ENCODE results near the gene NYNRIN.
"Not testable (repeated sequence)": the region's sequence is repeated elsewhere in the genome, so short reads cannot be mapped to it uniquely, and the experiment has no call there.

NYNRIN gene

DNA sequence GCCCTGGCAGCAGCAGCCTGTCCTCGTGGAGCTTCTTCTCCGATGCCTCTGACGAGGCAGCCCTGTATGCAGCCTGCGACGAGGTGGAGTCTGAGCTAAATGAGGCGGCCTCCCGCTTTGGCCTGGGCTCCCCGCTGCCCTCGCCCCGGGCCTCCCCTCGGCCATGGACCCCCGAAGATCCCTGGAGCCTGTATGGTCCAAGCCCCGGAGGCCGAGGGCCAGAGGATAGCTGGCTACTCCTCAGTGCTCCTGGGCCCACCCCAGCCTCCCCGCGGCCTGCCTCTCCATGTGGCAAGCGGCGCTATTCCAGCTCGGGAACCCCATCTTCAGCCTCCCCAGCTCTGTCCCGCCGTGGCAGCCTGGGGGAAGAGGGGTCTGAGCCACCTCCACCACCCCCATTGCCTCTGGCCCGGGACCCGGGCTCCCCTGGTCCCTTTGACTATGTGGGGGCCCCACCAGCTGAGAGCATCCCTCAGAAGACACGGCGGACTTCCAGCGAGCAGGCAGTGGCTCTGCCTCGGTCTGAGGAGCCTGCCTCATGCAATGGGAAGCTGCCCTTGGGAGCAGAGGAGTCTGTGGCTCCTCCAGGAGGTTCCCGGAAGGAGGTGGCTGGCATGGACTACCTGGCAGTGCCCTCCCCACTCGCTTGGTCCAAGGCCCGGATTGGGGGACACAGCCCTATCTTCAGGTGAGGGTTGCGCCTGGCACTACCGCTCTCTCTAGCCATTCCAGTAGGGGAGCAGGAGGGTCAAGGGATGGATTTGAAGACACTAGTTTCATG is 28.7 kb upstream of the NYNRIN start:
- no peak for DNase-seq

DNA sequence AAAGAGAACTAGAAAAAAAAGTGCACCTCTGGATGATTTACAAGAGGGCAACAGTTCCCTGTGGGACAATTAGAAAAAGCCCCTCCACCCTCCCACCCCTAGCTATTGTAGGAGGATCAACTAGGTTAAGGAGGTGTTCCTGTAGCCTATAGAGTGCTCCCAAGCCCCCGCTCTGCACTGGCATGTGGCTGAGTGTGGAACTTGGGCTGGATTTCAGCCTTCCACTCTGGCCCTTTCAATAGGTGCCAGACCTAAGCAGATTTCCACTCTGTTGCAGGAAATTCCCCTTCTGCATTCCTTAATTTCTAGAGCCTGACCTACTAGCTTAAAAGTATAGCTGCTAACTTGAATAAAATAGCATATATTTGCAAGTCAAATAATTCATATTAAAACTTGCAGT is 28.1 kb upstream of the NYNRIN start:
- DNase-seq: no peak

DNA sequence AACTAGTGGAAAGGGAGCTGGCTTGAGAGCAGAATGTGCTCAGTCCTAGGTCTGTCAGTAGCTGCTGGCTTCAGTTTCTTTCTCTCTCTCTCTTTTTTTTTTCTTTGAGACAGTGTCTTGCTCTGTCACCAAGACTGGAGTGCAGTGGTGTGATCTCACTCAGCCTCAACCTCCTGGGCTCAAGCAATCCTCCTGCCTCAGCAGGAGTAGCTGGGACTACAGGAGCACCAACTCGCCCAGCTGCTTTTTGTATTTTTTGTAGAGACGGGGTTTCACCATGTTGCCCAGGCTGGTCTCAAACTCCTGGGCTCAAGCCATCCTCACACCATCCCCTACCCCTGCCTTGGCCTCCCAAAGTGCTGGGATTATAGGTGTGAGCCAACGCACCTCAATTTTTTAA is 27.2 kb upstream of the NYNRIN start:
- not testable (repeated sequence) for DNase-seq

DNA sequence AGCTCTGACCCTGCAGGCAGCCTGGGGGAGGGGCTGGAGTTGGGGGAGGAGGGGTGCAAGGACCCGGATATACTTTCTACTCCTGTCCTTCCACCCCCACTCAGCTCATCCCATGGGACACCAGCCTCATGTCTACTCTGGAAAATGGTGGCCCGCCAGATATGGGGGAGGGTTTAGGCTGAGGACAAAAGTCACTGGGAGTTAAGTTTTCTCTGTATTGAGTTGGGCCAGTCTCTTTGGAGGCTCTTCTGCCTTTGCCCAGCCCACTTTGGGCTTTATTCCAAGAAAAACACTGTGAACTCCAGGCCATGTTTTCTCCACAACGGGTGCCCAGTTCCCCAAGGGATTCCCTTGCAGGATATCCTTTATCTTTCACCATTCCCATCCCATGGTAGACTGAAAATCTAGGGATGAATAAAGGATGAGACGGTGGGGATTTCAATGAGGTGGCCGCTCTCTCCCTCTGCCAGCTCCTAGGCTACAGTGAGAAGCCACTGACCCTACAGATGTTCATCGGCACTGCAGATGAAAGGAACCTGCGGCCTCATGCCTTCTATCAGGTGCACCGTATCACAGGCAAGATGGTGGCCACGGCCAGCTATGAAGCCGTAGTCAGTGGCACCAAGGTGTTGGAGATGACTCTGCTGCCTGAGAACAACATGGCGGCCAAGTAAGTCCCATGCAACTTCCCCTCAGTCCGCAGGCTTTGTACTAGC is 25.9 kb upstream of the NYNRIN start:
- no peak for DNase-seq

DNA sequence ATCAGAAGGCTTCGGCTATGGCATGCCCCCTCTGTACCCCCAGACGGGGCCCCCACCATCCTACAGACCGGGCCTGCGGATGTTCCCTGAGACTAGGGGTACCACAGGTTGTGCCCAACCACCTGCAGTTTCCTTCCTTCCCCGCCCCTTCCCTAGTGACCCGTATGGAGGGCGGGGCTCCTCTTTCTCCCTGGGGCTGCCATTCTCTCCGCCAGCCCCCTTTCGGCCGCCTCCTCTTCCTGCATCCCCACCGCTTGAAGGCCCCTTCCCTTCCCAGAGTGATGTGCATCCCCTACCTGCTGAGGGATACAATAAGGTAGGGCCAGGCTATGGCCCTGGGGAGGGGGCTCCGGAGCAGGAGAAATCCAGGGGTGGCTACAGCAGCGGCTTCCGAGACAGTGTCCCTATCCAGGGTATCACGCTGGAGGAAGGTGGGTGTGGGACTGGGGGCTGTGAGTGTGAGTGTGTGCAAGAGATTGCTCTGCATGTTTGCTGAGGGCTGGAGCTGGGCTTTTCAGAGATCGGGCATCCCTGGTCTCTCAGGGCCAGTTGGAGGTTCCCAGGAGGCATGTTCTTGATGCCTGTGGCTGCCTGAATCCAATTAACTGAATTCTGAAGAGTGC is 22.2 kb upstream of the NYNRIN start:
- no peak for DNase-seq

DNA sequence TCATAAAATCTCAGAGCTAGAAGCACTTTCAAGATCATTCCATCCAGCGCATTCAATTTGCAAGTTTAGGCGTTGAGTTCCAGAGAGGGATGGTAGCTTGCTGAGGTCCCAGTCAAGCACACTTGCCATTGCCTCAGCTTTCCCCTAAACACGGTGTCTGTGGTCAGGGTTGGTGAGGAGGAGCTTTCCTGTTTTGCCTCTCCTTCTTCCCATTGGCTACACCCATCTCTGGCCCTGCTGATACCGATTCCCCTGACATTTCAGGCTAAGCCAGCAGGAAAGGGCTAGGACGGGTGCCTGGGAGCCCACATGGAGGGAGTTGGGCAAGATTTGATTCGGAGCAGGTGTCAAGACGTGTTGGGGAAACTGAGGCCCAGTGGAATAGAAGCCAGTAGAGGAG is 21.7 kb upstream of the NYNRIN start:
- DNase-seq: no peak

DNA sequence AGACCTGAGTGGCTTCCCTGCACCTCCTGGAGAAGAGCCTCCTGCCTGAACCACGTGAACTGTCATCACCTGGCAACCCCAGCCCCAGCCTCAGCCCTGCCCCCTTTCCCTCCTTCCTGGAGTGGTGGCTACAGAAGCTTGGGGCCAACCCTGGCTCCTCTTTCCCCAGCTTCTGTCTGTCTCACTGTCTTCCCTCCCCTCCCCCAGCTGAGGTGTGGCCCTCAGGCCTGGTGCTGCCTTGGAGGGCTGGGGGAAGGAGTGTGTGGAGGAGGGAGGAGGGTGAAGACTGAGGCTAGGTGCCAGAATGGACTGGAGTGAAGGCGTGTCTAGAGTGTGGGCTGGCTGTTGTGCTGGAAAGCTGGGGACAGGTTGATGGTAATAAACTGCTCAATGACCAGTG is 21.1 kb upstream of the NYNRIN start:
- DNase-seq: no peak

DNA sequence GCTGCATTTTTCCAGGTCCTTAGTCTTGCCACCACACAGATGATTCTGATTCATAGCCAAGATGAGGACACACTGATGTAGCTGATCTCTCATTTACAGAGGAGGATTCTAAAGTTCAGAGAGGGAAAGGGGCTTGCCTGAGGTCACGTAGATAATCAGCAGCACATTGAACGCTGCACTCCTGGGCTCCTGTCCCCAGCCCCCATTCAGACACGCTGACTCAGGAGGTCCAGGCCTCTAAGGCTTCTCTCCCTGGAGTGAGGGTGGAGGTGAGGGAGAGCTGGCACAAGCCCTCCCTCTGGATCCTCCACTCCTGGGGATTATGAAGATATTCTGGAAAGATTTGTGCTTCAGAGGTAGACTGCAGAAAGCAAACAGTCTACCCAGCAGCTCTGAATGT is 20.5 kb upstream of the NYNRIN start:
- no peak for DNase-seq

DNA sequence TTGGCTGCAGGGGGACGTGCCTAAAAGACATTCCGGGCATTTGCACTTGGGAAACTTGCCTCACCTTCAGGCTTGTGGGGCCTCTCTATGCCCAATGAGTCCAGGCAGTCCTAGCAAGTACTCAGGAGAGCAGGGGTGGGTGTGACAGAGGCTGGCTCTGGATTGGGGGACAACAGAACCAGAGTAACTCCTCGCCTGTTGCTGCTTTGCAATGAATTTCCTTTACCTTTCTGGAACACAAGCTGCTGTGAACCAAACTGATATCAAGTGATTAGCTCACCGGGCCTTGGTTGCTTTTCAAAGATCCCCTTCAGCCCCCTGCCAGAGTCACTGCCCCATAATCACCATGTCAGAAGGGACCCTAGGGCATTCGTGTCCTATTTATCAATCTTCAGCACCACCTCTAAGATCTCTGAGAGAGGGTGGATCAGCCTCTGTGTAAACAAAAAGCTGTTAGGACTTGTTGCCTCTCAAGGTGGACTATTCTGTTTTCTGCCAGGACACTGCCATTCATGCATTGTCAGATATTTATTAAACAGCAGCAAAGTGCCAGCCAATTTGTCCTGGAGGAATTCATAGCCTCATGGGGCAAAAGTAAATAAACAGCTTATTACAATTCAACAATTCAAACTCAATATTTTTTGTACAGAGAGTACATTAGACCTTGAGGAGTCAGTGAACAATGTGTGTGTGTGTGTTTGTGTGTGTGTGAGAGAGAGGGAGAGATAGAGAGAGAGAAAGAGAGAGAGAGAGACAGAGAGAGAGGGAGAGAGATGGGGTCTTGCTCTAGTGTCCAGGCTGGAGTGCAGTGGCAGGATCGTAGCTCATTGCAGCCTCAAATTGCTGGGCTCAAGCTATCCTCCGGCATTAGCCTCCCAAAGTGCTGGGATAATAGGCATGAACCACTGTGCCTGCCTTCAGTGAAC is 19.6 kb upstream of the NYNRIN start:
- DNase-seq: no peak

DNA sequence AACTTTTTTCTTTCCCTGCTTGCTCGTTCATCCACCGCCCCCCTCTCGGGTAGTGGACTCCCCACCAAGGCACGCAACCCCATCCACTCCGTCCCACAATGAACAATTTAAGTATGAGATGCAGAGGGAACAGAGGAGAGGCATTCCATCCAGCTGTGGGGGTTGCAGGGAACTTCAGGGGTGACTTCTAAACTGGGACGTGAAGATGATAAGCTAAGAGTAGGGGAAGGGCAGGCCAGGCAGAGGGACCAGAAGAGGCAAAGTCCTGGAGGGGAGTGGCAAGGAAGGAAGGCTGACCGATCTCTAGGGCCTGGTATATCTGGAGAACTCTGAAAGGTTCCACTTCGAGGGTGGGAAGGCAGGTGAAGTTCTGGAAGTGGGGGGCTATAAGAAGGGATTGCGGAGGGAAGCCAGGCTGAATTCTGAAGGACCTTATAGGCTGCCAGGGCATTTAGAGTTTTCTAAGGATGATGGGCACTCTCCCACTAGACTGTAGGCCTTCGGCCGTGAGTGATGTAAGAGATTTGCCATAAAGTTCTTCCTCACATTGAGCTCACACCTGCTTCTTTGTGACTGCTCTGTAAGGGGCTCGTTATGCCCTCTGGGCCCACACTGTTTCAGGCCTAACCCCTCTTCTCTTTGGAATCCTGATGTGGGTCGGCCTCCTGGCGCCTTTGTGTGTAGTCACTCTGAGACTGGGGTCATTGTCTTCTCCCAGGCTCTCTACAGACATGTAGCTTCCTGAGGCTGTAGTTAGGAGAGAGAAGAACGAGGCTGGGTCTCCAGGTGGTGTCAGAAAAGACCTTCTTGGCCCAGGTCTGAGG is 18.7 kb upstream of the NYNRIN start:
- DNase-seq: no peak

DNA sequence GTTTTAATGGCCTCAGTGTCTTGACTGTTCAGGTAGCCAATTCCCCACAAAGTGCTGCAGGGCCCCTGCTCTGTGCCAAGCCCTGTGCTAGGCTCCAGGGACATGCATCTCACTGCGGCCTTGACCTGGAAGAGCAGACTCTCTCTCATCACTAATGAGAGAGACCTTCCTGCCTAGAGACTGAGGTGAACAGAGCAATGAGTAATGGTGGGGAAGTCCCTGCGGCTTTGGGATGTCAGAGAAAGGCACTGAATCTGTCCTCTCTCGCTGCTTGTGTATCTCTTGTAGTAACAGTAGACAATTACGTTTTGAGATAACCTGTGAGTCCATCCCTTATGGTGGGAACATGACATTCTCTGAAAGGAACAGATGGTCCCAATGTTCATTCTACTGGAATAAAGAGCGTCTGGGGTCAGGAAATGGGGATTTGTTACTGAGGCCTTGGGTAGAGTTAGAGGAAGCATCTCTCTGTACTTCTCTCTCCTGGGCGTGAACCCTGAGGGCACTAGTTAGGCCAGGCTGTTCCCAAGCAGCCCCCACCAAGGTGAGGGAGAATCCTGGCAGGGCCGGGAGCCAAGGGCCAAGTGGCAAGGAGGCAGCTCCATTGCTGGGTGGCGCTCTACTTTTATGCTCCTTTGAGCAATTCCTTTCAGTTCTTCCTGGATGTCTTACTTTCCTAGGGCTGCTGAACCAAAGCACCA is 17.3 kb upstream of the NYNRIN start:
- no peak for DNase-seq

DNA sequence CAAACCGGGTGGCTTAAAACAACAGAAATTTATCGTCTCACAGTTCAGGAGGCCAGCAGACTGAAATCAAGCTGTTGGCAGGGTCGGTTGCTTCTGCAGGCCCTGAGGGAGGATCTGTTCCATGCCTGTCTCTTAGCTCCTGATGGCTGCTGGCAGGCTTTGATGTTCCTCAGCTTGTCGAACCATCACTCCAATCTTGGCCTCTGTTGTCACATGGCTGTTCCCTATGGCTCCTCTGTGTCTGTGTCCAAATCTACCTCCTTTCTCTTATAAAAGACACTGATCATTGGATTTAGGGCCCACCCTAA is 16.8 kb upstream of the NYNRIN start:
- no peak for DNase-seq

DNA sequence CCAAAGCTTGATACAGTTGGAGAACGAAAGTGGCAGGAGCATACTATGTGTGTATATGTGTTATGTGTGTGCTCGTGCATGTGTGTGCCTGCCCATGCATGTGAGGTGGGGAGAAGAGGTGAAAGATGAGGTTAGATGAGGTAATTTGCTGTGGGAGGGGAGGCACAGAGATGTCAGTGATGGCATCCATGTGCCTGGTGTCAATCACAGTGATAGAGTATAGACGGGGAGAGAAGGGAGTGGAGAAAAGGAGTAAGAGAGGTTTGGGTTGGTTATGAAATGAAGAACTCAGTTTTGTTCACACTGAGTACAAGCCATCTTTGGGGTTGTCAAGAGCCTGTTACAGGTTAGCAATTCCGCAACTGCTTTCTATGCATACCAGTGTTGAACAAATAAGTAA is 14.6 kb upstream of the NYNRIN start:
- no peak for DNase-seq

DNA sequence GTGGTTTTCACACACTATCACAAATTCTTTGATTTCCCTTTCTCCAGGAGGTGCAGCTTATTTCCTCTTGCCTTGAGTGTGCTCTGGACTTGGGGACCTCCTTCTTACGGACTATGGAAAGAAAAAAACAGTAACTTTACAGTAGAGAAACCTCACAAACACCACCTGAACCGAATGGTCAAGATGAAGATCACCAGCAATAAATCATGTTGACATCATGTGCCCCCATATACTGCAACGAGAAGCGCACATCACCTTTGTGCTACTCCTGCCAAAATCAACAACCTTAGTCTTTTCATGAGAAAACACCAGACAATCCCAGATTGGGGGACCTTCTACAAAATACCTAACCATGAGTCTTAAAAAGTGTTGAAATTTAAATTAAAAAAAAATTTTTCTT is 13.3 kb upstream of the NYNRIN start:
- no peak for DNase-seq

DNA sequence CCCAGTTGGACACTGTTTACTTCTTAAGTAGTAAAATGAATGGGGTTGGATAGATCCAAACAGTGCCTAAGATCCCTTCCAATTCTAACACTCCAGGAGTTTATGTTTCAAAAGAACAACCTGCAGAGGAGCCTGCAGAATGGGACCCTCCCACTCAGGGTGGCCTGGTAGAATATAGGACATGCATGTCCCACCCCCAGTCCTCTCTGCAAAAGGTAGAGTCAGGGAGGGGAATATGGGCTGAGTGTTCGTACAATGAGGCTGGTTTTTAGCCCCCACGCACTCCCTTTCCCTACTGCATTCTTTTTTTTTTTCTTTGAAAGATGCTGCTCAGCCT is 11.8 kb upstream of the NYNRIN start:
- DNase-seq: no peak

DNA sequence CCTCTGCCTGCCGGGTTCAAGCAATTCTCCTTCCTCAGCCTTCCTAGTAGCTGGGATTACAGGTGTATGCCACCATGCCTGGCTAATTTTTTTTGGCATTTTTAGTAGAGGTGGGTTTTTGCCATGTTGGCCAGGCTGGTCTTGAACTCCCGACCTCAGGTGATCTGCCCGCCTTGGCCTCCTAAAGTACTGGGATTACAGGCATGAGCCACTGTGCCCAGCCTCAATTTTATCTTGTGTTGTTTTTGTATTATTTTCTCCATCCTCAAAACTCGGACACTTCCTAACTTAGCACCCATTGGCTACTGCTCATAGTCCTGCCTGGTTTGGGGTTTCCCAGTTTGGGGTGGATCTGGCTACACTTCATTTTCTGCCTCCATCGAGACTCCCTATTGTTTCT is 11.2 kb upstream of the NYNRIN start:
- not testable (repeated sequence) for DNase-seq

DNA sequence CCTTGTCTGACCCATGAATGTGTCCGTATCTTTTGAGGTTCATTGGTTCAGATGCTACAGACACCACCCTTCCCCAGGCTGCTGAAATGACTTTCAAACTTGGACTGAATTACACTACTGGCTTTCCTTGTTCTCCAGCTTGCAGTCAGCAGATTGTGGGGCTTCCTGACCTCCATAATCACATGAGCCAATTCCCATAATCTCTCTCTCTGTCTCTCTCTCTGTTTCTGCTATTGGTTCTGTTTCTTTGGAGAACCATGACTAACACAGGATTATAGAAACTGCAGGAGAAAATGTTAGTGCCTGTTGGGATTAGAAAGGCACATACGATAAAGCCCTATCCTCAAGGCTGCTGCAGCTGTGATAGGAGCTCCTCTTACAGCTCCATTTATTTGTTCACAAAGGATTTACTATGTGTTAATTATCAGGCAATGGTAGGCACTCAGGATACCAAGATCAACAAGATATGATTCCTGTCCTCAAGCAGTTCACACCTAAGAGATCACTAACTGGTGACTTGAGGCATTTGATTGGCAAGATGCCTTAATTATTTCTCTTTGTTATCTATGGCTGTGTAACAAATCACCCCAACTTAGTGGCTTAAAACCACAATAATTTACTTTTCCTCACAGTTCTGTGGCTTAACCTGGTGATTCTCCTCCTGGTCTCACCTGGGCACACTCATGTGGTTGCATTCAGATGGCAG is 10.2 kb upstream of the NYNRIN start:
- no peak for DNase-seq

DNA sequence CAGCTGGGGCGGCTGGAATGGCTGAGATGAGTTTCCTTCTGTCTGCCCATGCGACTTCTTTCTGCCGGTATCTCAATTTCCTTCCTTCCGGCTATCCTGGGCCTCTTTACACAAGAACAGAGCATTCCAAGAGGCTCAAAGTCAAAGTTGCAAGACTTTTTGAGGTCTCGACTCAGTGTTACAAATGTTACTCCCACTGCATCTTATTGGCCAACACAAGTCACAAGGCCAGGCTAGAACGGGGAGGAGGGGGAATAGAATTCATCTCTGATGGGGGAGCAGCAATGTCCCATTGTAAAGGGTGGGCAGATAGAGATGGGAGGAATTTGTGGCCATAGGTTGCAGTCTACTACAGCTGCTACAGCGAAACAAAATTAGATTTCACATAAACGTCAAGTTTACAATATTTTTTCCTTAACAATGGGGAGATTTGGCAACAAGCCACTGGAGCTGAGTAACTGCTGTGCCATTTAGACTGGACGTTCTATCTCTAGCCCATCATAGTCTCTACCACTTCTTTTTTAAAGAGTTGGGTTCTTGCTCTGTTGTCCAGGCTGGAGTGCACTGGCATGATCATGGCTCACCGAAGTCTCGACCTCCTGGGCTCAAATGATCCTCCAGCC is 9.5 kb upstream of the NYNRIN start:
- no peak for DNase-seq
